Measurements from ENCODE around the gene OR9K2. TPM values are rescaled to one million over a fixed set of nuclear protein-coding genes. Genes with fewer than 3 reads are reported as not detected.
A peak's percentile ranks its signal among the peaks of the same experiment; 100 is the strongest.
"Not testable (repeated sequence)": the region's sequence is repeated elsewhere in the genome, so short reads cannot be mapped to it uniquely, and the experiment has no call there.

The OR9K2 gene
- polyA plus RNA-seq, 3 donors, result not detected

GRCh38 chr12:55143566-55143870 lies 17.3 kb downstream of the OR9K2 start:
- H3K9me3 Mint-ChIP-seq, result no peaks in the 10 kb centered on the region
- no peaks in the 10 kb centered on the region for H4K20me1 ChIP-seq (ENCODE audit: insufficient read depth, low read length)
- H3K4me3 ChIP-seq (replicated peaks in 1 of 3; ENCODE audit: low read depth in 2 of 3, low read length in 3 of 3), result no peak overlapping the region
- no peak overlapping the region for H3K27ac Mint-ChIP-seq
- H3K9ac ChIP-seq (ENCODE audit: insufficient read depth, low read length, poor library complexity, severe bottlenecking), result no peak overlapping the region
- H3K4me1 ChIP-seq (ENCODE audit: control insufficient read depth in 1 of 2, insufficient read depth in 2 of 2, low read length in 2 of 2), result no peaks in the 10 kb centered on the region
- H3K9me3 ChIP-seq (replicated peaks in 1 of 2; ENCODE audit: control insufficient read depth in 1 of 2, insufficient read depth in 1 of 2, low read length in 2 of 2), result no peaks in the 10 kb centered on the region
- peaks cover 4 to 15% (median 4%) of the 10 kb centered on the region in 3 donors for H3K27me3 Mint-ChIP-seq (ENCODE audit: low read depth in 3 of 3)
- H3K4me2 ChIP-seq (replicated peaks; ENCODE audit: extremely low read depth, low read length, poor library complexity, severe bottlenecking), result no peak overlapping the region
- no peak overlapping the region for H3K27ac ChIP-seq (ENCODE audit: low read depth in 1 of 2, low read length in 2 of 2)
- no peak overlapping the region for H2AFZ ChIP-seq (ENCODE audit: insufficient read depth, low read depth, low read length, poor library complexity, severe bottlenecking)
- H3K36me3 ChIP-seq (replicated peaks in 1 of 2; ENCODE audit: control insufficient read depth in 1 of 2, insufficient read depth in 2 of 2, low read length in 2 of 2), result no peaks in the 10 kb centered on the region
- no peaks in the 10 kb centered on the region for H3K4me1 Mint-ChIP-seq
- intact Hi-C loops (cut with micrococcal nuclease), result no loop called here
- no peaks in the 10 kb centered on the region for H3K36me3 Mint-ChIP-seq
- peak; percentile 53 for TF ChIP-seq CTCF (IDR thresholded peaks at IDR 0.05)
- no CpG with 5 or more reads among the region's 1 CpG for WGBS (ENCODE audit: insufficient coverage)
- no peak overlapping the region for H3K4me3 Mint-ChIP-seq
- no peak for DNase-seq
- H3K27me3 ChIP-seq (ENCODE audit: control insufficient read depth in 2 of 2, insufficient read depth in 2 of 2, low read length in 2 of 2), result no peaks in the 10 kb centered on the region
- H3K79me2 ChIP-seq (ENCODE audit: insufficient read depth, low read length), result no peaks in the 10 kb centered on the region

- H3K36me3 Mint-ChIP-seq; H3K4me2 ChIP-seq (replicated peaks; ENCODE audit: extremely low read depth, low read length, poor library complexity, severe bottlenecking); H3K9ac ChIP-seq (ENCODE audit: insufficient read depth, low read length, poor library complexity, severe bottlenecking); H3K9me3 ChIP-seq (replicated peaks in 1 of 2; ENCODE audit: control insufficient read depth in 1 of 2, insufficient read depth in 1 of 2, low read length in 2 of 2); intact Hi-C loops (cut with micrococcal nuclease); H3K27ac ChIP-seq (ENCODE audit: low read depth in 1 of 2, low read length in 2 of 2); H3K4me1 ChIP-seq (ENCODE audit: control insufficient read depth in 1 of 2, insufficient read depth in 2 of 2, low read length in 2 of 2); H4K20me1 ChIP-seq (ENCODE audit: insufficient read depth, low read length); DNase-seq; H2AFZ ChIP-seq (ENCODE audit: insufficient read depth, low read depth, low read length, poor library complexity, severe bottlenecking); H3K9me3 Mint-ChIP-seq; H3K4me3 ChIP-seq (replicated peaks in 1 of 3; ENCODE audit: low read depth in 2 of 3, low read length in 3 of 3); H3K36me3 ChIP-seq (replicated peaks in 1 of 2; ENCODE audit: control insufficient read depth in 1 of 2, insufficient read depth in 2 of 2, low read length in 2 of 2); H3K4me1 Mint-ChIP-seq; H3K79me2 ChIP-seq (ENCODE audit: insufficient read depth, low read length); H3K27me3 ChIP-seq (ENCODE audit: control insufficient read depth in 2 of 2, insufficient read depth in 2 of 2, low read length in 2 of 2); H3K27me3 Mint-ChIP-seq (ENCODE audit: low read depth in 3 of 3); H3K27ac Mint-ChIP-seq: not testable (repeated sequence)
- peak overlapping the region in 1 of 2 donors; percentile 35 for H3K4me3 Mint-ChIP-seq
- 92% methylated on average over 23 of the region's 24 CpGs for WGBS (ENCODE audit: insufficient coverage)
These were observed 40.9 kb downstream of the OR9K2 start for GRCh38 chr12:55167010-55167640.

All from CD14-positive monocyte (primary cell).